ENCODE measurements around the gene MBOAT7.

GRCh38 chr19:54168174-54168917 is 21.0 kb downstream of the MBOAT7 start:
- peak; percentile 80 for TF ChIP-seq CTCF (IDR thresholded peaks at IDR 0.05; ENCODE audit: poor library complexity, severe bottlenecking)
- no peak for TF ChIP-seq POLR2AphosphoS5 (IDR thresholded peaks at IDR 0.05)
- no peak for TF ChIP-seq EZH2 (IDR thresholded peaks at IDR 0.05; ENCODE audit: borderline replicate concordance, insufficient read depth, low read length, poor library complexity, severe bottlenecking)

Data from neural cell (in vitro differentiated cells).